Parathyroid adenoma (tissue), 2 donors: ENCODE data around the gene BMP7.

Source experiments
- H2AFZ ChIP-seq: fragments of 300-600 bp; sonication (generic); one replicate; pipeline ENCODE4 v1.7.0; 2017; ENCODE audit warnings: antibody characterized with exemption, mild to moderate bottlenecking
- H3K27ac ChIP-seq: fragments of 300-600 bp; sonication (generic); one replicate; pipeline ENCODE4 v1.7.0; 2017
- H3K27me3 ChIP-seq: fragments of 300-600 bp; sonication (generic); one replicate; pipeline ENCODE4 v1.7.0; 2017; ENCODE audit warnings: low read length; ENCODE audit not compliant: control insufficient read depth, insufficient read depth
- H3K36me3 ChIP-seq: fragments of 300-600 bp; sonication (generic); one replicate; pipeline ENCODE4 v1.7.0; 2017; ENCODE audit warnings: low read length; ENCODE audit not compliant: control insufficient read depth, insufficient read depth
- H3K4me1 ChIP-seq: fragments of 300-600 bp; sonication (generic); one replicate; pipeline ENCODE4 v1.7.0; 2017; ENCODE audit warnings: control low read depth
- H3K4me2 ChIP-seq: fragments of 300-600 bp; sonication (generic); one replicate; pipeline ENCODE4 v1.7.0; 2017; ENCODE audit warnings: low read length
- H3K4me3 ChIP-seq: fragments of 300-600 bp; sonication (generic); one replicate; pipeline ENCODE4 v1.7.0; 2017; ENCODE audit warnings: low read depth, low read length
- H3K79me2 ChIP-seq: fragments of 300-600 bp; sonication (generic); one replicate; pipeline ENCODE4 v1.7.0; 2017; ENCODE audit warnings: control low read depth
- H3K9ac ChIP-seq: fragments of 300-600 bp; sonication (generic); one replicate; pipeline ENCODE4 v1.7.0; 2017; ENCODE audit warnings: mild to moderate bottlenecking
- H3K9me3 ChIP-seq: fragments of 300-600 bp; sonication (generic); one replicate; pipeline ENCODE4 v1.7.0; 2017; ENCODE audit warnings: low read length; ENCODE audit not compliant: control insufficient read depth
- CTCF ChIP-seq: fragments of 300-600 bp; sonication (generic); IDR thresholded peaks from one replicate; pipeline ENCODE4 v1.7.0; 2017; ENCODE audit warnings: antibody characterized with exemption, mild to moderate bottlenecking
- donor health status: primary hyperparathyroidism.

The BMP7 gene

DNA sequence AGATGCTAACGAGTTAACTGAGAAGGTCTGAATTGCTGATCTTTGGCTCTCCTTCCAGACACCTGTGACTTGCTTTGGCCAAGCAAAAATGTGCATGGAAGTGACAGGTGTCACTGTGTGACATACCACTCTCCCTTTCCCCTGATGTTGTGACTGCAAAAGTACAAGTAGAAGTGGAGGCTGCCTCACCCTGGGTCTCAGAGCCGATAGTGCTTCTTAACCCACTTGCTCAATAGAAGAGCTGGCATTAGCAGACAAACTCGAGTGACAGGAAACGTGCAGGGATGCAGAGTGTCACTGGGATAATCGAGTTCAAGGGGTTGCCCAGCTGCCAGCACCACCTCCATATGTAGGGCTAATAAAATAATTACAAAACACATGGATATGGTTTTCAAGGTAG lies 46.8 kb upstream of the BMP7 start:
- Histone ChIP-seq H3K27me3 (no peaks in the 10 kb centered on the region), H3K27ac (no peak overlapping the region), H2AFZ (no peak overlapping the region), H3K4me1 (no peaks in the 10 kb centered on the region), H3K4me3 (no peak overlapping the region), H3K9me3 (no peaks in the 10 kb centered on the region), H3K36me3 (no peaks in the 10 kb centered on the region), H3K9ac (no peak overlapping the region), H3K79me2 (no peaks in the 10 kb centered on the region), H3K4me2 (no peak overlapping the region)
- no peak for TF ChIP-seq CTCF

DNA sequence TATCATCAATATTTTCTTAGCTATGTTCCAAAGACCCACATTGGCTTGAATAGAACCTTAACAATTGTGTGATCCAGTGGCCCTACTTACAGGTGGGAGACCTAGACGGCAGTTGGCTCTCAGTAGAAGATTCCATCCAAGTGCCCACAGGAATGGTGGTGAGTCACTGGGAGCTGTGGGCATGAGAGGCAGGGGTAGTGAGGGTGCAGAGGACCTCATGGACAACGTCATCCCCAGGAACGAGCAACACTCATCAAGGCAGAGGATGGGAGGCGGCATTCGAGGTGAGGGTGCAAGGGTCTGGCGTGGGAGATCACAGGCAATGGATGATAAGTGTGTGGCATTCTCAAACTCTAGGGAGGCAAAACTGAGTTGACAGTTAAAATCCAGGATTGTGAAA lies 45.7 kb upstream of the BMP7 start:
- Histone ChIP-seq H3K4me2 (no peak overlapping the region), H3K36me3 (no peaks in the 10 kb centered on the region), H3K9me3 (no peaks in the 10 kb centered on the region), H3K9ac (no peak overlapping the region), H3K79me2 (no peaks in the 10 kb centered on the region), H3K27me3 (no peaks in the 10 kb centered on the region), H3K4me1 (no peaks in the 10 kb centered on the region), H3K4me3 (no peak overlapping the region), H3K27ac (no peak overlapping the region), H2AFZ (no peak overlapping the region)
- no peak for TF ChIP-seq CTCF

GRCh38 chr20:57310821-57311514 lies 44.5 kb upstream of the BMP7 start:
- H2AFZ ChIP-seq: no peak overlapping the region
- no peaks in the 10 kb centered on the region for H3K36me3 ChIP-seq
- H3K27ac ChIP-seq: no peak overlapping the region
- H3K79me2 ChIP-seq: no peaks in the 10 kb centered on the region
- no peaks in the 10 kb centered on the region for H3K4me1 ChIP-seq
- H3K9me3 ChIP-seq: no peaks in the 10 kb centered on the region
- H3K27me3 ChIP-seq: no peaks in the 10 kb centered on the region
- H3K4me3 ChIP-seq: no peak overlapping the region
- no peak overlapping the region for H3K9ac ChIP-seq
- H3K4me2 ChIP-seq: no peak overlapping the region
- TF ChIP-seq CTCF: no peak

- Histone ChIP-seq H3K4me1 (no peaks in the 10 kb centered on the region), H3K9ac (no peak overlapping the region), H2AFZ (no peak overlapping the region), H3K4me3 (no peak overlapping the region), H3K27me3 (no peaks in the 10 kb centered on the region), H3K4me2 (no peak overlapping the region), H3K36me3 (no peaks in the 10 kb centered on the region), H3K27ac (no peak overlapping the region), H3K9me3 (no peaks in the 10 kb centered on the region), H3K79me2 (no peaks in the 10 kb centered on the region)
- no peak for TF ChIP-seq CTCF
These were observed 43.2 kb upstream of the BMP7 start for GRCh38 chr20:57309544-57310115.
